GM12892 (cell line): ENCODE results near the gene NMNAT2.

Experiments
- POLR2A ChIP-seq: IDR thresholded peaks from 2 replicates; pipeline ENCODE4 v1.6.1; 2011; ENCODE audit warnings: low read depth, low read length, control low read depth
- POLR2AphosphoS5 ChIP-seq: IDR thresholded peaks from 2 replicates; pipeline ENCODE4 v1.6.1; 2011; ENCODE audit warnings: low read depth, low read length, control low read depth
- TAF1 ChIP-seq: IDR thresholded peaks from 2 replicates; pipeline ENCODE4 v1.6.1; 2011; ENCODE audit warnings: low read depth, mild to moderate bottlenecking, control low read depth, low read length, borderline replicate concordance

DNA sequence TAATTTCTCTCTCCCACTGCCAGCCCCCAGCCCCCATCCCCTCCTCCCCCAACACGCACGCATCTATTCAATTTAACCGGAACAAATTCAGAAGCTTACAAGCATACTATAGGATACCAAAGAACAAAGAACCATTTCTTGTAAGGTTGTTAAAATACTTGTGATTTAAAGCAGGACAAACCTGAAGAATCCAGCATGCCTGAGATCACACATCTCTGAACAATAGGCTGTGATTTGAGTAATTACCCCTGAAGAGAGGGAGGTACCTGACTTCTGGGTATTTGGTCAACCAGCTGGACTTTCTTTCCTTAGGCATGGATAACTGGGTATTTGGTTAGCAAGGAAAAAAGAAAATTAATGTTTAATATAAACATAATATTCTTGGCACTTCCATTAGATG, 105.1 kb downstream of the NMNAT2 start:
- TF ChIP-seq POLR2AphosphoS5 = no peak
- no peak for TF ChIP-seq TAF1
- TF ChIP-seq POLR2A = no peak
